ENCODE results near the gene COL8A2.
A peak's percentile ranks its signal among the peaks of the same experiment; 100 is the strongest.

COL8A2 gene

GRCh38 chr1:36095760-36096405 lies 29.1 kb downstream of the COL8A2 start:
- DNase-seq (ENCODE audit: low read depth), result no peak
- H3K4me3 ChIP-seq (ENCODE audit: low read depth, low read length), result no peak overlapping the region

GRCh38 chr1:36094621-36095061 lies 30.4 kb downstream of the COL8A2 start:
- no peak overlapping the region for H3K4me3 ChIP-seq (ENCODE audit: low read depth, low read length)
- no peak for DNase-seq (ENCODE audit: low read depth)

- H3K4me3 ChIP-seq (ENCODE audit: low read depth, low read length), result no peak overlapping the region
- no peak for DNase-seq (ENCODE audit: low read depth)
Observed at GRCh38 chr1:36093929-36094328, 31.1 kb downstream of the COL8A2 start.

GRCh38 chr1:36093226-36093625 lies 31.8 kb downstream of the COL8A2 start:
- no peak overlapping the region for H3K4me3 ChIP-seq (ENCODE audit: low read depth, low read length)
- DNase-seq (ENCODE audit: low read depth), result no peak

GRCh38 chr1:36092798-36093185 lies 32.2 kb downstream of the COL8A2 start:
- H3K4me3 ChIP-seq (ENCODE audit: low read depth, low read length), result no peak overlapping the region
- no peak for DNase-seq (ENCODE audit: low read depth)

- DNase-seq (ENCODE audit: low read depth), result no peak
- H3K4me3 ChIP-seq (ENCODE audit: low read depth, low read length), result no peak overlapping the region
Observed at GRCh38 chr1:36092166-36092797, 32.7 kb downstream of the COL8A2 start.

GRCh38 chr1:36091698-36092097 lies 33.3 kb downstream of the COL8A2 start:
- DNase-seq (ENCODE audit: low read depth), result no peak
- no peak overlapping the region for H3K4me3 ChIP-seq (ENCODE audit: low read depth, low read length)

- no peak for DNase-seq (ENCODE audit: low read depth)
- no peak overlapping the region for H3K4me3 ChIP-seq (ENCODE audit: low read depth, low read length)
Observed at GRCh38 chr1:36091141-36091540, 33.9 kb downstream of the COL8A2 start.

GRCh38 chr1:36089393-36090121 lies 35.5 kb downstream of the COL8A2 start:
- H3K4me3 ChIP-seq (ENCODE audit: low read depth, low read length), result peak overlapping the region; percentile 94
- no peak for DNase-seq (ENCODE audit: low read depth)

- H3K4me3 ChIP-seq (ENCODE audit: low read depth, low read length), result peak within 1 kb of the TSS; percentile 94
- peak; percentile 69 for DNase-seq (ENCODE audit: low read depth)
Observed at GRCh38 chr1:36088577-36089392, 36.2 kb downstream of the COL8A2 start, which contains the start of gene ADPRS. Gene ADPRS (plus strand): TSS chr1:36088892. CDS start chr1:36088905, 13 bp downstream.

GRCh38 chr1:36088265-36088576 lies 36.8 kb downstream of the COL8A2 start:
- peak overlapping the region; percentile 94 for H3K4me3 ChIP-seq (ENCODE audit: low read depth, low read length)
- no peak for DNase-seq (ENCODE audit: low read depth)

- H3K4me3 ChIP-seq (ENCODE audit: low read depth, low read length), result no peak overlapping the region
- no peak for DNase-seq (ENCODE audit: low read depth)
Observed at GRCh38 chr1:36087233-36088123, 37.5 kb downstream of the COL8A2 start.

GRCh38 chr1:36086529-36087232 lies 38.3 kb downstream of the COL8A2 start:
- H3K4me3 ChIP-seq (ENCODE audit: low read depth, low read length), result no peak overlapping the region
- no peak for DNase-seq (ENCODE audit: low read depth)

- no peak for DNase-seq (ENCODE audit: low read depth)
- H3K4me3 ChIP-seq (ENCODE audit: low read depth, low read length), result no peak overlapping the region
Observed at GRCh38 chr1:36085686-36086526, 39.1 kb downstream of the COL8A2 start.

- no peak overlapping the region for H3K4me3 ChIP-seq (ENCODE audit: low read depth, low read length)
- DNase-seq (ENCODE audit: low read depth), result no peak
Observed at GRCh38 chr1:36085126-36085525, 39.9 kb downstream of the COL8A2 start.

GRCh38 chr1:36084497-36085115 lies 40.4 kb downstream of the COL8A2 start:
- H3K4me3 ChIP-seq (ENCODE audit: low read depth, low read length), result peak overlapping the region; percentile 51
- DNase-seq (ENCODE audit: low read depth), result no peak

Measured in skeletal muscle cell (primary cell).